ENCODE measurements around the gene CFAP77.
A peak's percentile ranks its signal among the peaks of the same experiment; 100 is the strongest.
"Not testable (repeated sequence)": the region's sequence is repeated elsewhere in the genome, so short reads cannot be mapped to it uniquely, and the experiment has no call there.

Gene CFAP77

GRCh38 chr9:132562306-132562573, 152.2 kb downstream of the CFAP77 start:
- H3K4ac ChIP-seq (ENCODE audit: low read depth, low read length) = no peak overlapping the region
- no peak for DNase-seq
- no CpG with 5 or more reads among the region's 4 CpGs for WGBS (ENCODE audit: extremely low coverage, insufficient coverage, low lambda C conversion rate)
- H4K8ac ChIP-seq (ENCODE audit: low read depth, low read length) = no peak overlapping the region
- H3K9ac ChIP-seq (ENCODE audit: low read length) = no peak overlapping the region
- no peak overlapping the region for H3K4me2 ChIP-seq (ENCODE audit: low read length)
- H3K18ac ChIP-seq (ENCODE audit: low read length) = no peak overlapping the region
- H4K5ac ChIP-seq (ENCODE audit: low read length) = no peak overlapping the region
- H3K56ac ChIP-seq (ENCODE audit: low read length) = no peak overlapping the region
- H3K4me1 ChIP-seq (ENCODE audit: control insufficient read depth, low read depth, low read length) = no peaks in the 10 kb centered on the region
- no peaks in the 10 kb centered on the region for H3K79me2 ChIP-seq (ENCODE audit: control insufficient read depth, insufficient read depth, low read length)
- H2AK5ac ChIP-seq (ENCODE audit: low read length) = no peak overlapping the region
- no peak overlapping the region for H2BK120ac ChIP-seq (ENCODE audit: low read depth, low read length)
- H3K27me3 ChIP-seq (ENCODE audit: insufficient read depth, low read length, poor library complexity) = no peaks in the 10 kb centered on the region
- no peaks in the 10 kb centered on the region for H3K79me1 ChIP-seq (ENCODE audit: low read length)
- H3K23ac ChIP-seq (ENCODE audit: low read length) = no peak overlapping the region
- no peak overlapping the region for H3K4me3 ChIP-seq (ENCODE audit: low read length)
- no peak overlapping the region for H2BK15ac ChIP-seq (replicated peaks; ENCODE audit: low read depth)
- no peaks in the 10 kb centered on the region for H3K36me3 ChIP-seq (ENCODE audit: control insufficient read depth, insufficient read depth, low read length)
- no peak overlapping the region for H3K27ac ChIP-seq (ENCODE audit: low read depth, low read length)
- no peak overlapping the region for H2BK5ac ChIP-seq (ENCODE audit: low read length)

DNA sequence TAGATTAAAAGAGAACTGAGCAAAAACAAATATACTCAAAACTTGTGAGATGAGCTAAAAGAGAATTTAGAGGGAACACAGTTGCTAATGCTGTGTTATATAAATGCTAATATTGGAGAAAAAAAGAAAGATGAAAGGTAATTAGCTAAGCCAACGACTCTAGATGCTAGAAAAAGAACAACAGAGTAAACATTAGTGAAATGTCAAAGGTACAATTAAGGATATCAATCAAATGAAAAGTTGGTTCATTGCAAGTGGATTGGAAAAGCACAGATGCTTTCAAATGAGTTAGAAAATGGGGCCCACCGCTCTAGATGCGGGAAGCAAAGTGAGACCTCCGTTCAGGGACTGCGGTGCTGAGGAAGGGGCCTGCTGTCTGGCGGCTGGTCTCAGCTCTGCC, 154.5 kb downstream of the CFAP77 start:
- Histone ChIP-seq H3K18ac (ENCODE audit: low read length) (no peak overlapping the region), H4K8ac (ENCODE audit: low read depth, low read length) (no peak overlapping the region), H3K23ac (ENCODE audit: low read length) (no peak overlapping the region), H3K4me1 (ENCODE audit: control insufficient read depth, low read depth, low read length) (no peaks in the 10 kb centered on the region), H3K79me1 (ENCODE audit: low read length) (no peaks in the 10 kb centered on the region), H3K4me2 (ENCODE audit: low read length) (no peak overlapping the region), H2BK15ac (replicated peaks; ENCODE audit: low read depth) (no peak overlapping the region), H3K9ac (ENCODE audit: low read length) (no peak overlapping the region), H2BK120ac (ENCODE audit: low read depth, low read length) (no peak overlapping the region), H2AK5ac (ENCODE audit: low read length) (no peak overlapping the region), H3K27me3 (ENCODE audit: insufficient read depth, low read length, poor library complexity) (no peaks in the 10 kb centered on the region), H3K36me3 (ENCODE audit: control insufficient read depth, insufficient read depth, low read length) (no peaks in the 10 kb centered on the region), H3K79me2 (ENCODE audit: control insufficient read depth, insufficient read depth, low read length) (no peaks in the 10 kb centered on the region), H3K27ac (ENCODE audit: low read depth, low read length) (no peak overlapping the region), H3K4ac (ENCODE audit: low read depth, low read length) (no peak overlapping the region), H2BK5ac (ENCODE audit: low read length) (no peak overlapping the region), H4K5ac (ENCODE audit: low read length) (no peak overlapping the region), H3K4me3 (ENCODE audit: low read length) (no peak overlapping the region), H3K56ac (ENCODE audit: low read length) (no peak overlapping the region)
- DNase-seq = no peak
- WGBS (ENCODE audit: extremely low coverage, insufficient coverage, low lambda C conversion rate) = no CpG with 5 or more reads among the region's 6 CpGs

DNA sequence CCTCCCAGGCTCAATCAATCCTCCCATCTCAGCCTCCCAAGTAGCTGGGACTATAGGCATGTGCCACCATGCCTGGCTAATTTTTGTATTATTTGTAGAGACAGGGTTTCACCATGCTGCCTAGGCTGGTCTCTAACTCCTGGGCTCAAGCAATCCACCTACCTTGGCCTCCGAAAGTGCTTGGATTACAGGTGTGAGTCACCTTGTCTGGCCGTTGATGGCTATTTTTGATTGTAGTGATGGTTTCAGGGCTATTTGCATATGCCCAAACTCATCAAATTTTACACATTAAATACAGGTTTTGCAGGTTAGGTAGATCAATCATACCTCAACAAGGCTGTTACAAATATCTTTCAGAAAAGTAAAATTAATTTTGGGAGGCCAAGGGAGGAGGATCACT, 158.8 kb downstream of the CFAP77 start:
- H3K27me3 ChIP-seq (ENCODE audit: insufficient read depth, low read length, poor library complexity) = not testable (repeated sequence)
- no CpG with 5 or more reads among the region's 2 CpGs for WGBS (ENCODE audit: extremely low coverage, insufficient coverage, low lambda C conversion rate)

DNA sequence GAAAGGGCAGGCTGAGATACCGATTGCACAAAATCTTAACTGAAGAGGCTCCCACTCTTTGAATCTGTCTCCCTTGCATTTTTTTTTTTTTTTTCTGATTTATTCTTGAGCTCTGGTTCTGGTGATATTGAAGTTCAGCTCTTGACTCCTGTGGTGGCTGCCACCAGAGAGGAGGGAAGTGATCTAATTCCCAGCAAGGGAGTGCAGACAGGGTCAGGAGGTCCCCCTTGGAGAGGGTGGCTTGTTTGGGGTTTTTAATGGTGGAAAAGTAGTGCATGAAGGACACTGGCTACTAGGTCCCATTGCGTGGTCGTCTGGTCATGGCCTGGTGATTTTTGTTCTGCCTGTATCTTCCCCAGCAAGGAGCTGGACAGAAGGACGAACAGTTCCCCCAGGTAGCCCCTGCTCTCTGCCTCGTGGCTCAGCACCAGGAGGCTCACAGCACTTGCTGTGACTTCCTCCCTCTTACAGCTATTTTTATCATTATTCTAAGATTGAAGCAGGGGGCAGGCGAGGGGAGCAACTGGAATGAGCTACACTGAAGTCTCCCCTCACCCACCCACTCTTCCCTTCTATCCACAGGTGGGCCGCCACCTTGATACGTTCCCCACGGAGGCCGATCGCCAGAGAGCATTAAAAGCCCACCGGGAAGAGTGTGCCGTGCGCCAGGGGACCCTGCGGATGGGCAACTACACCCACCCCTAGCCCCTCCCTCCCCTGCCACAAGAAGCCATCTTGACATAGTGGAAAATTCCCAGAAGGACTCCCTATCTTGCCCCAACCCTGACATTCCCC, 162.0 kb downstream of the CFAP77 start:
- no peak for DNase-seq
- no peak overlapping the region for H2BK5ac ChIP-seq (ENCODE audit: low read length)
- H2AK5ac ChIP-seq (ENCODE audit: low read length) = no peak overlapping the region
- H3K4ac ChIP-seq (ENCODE audit: low read depth, low read length) = no peak overlapping the region
- H2BK120ac ChIP-seq (ENCODE audit: low read depth, low read length) = no peak overlapping the region
- no peak overlapping the region for H3K4me2 ChIP-seq (ENCODE audit: low read length)
- H3K27ac ChIP-seq (ENCODE audit: low read depth, low read length) = no peak overlapping the region
- H3K56ac ChIP-seq (ENCODE audit: low read length) = no peak overlapping the region
- no peak overlapping the region for H3K9ac ChIP-seq (ENCODE audit: low read length)
- no peak overlapping the region for H3K4me3 ChIP-seq (ENCODE audit: low read length)
- H3K23ac ChIP-seq (ENCODE audit: low read length) = no peak overlapping the region
- H2BK15ac ChIP-seq (replicated peaks; ENCODE audit: low read depth) = no peak overlapping the region
- H3K79me1 ChIP-seq (ENCODE audit: low read length) = no peaks in the 10 kb centered on the region
- no peak overlapping the region for H4K8ac ChIP-seq (ENCODE audit: low read depth, low read length)
- H3K79me2 ChIP-seq (ENCODE audit: control insufficient read depth, insufficient read depth, low read length) = no peaks in the 10 kb centered on the region
- H3K36me3 ChIP-seq (ENCODE audit: control insufficient read depth, insufficient read depth, low read length) = no peaks in the 10 kb centered on the region
- WGBS (ENCODE audit: extremely low coverage, insufficient coverage, low lambda C conversion rate) = no CpG with 5 or more reads among the region's 15 CpGs
- H4K5ac ChIP-seq (ENCODE audit: low read length) = no peak overlapping the region
- no peak overlapping the region for H3K18ac ChIP-seq (ENCODE audit: low read length)
- no peaks in the 10 kb centered on the region for H3K4me1 ChIP-seq (ENCODE audit: control insufficient read depth, low read depth, low read length)
- peaks cover 3% of the 10 kb centered on the region for H3K27me3 ChIP-seq (ENCODE audit: insufficient read depth, low read length, poor library complexity)

More for the DNA sequence above, 158.8 kb downstream of the CFAP77 start:
- not testable (repeated sequence) for H3K4ac ChIP-seq (ENCODE audit: low read depth, low read length); H2BK120ac ChIP-seq (ENCODE audit: low read depth, low read length); H2BK5ac ChIP-seq (ENCODE audit: low read length); H3K36me3 ChIP-seq (ENCODE audit: control insufficient read depth, insufficient read depth, low read length); H3K56ac ChIP-seq (ENCODE audit: low read length); H3K4me3 ChIP-seq (ENCODE audit: low read length); H3K79me2 ChIP-seq (ENCODE audit: control insufficient read depth, insufficient read depth, low read length); H2AK5ac ChIP-seq (ENCODE audit: low read length); H3K4me2 ChIP-seq (ENCODE audit: low read length); H3K79me1 ChIP-seq (ENCODE audit: low read length); H3K23ac ChIP-seq (ENCODE audit: low read length); H3K4me1 ChIP-seq (ENCODE audit: control insufficient read depth, low read depth, low read length); H2BK15ac ChIP-seq (replicated peaks; ENCODE audit: low read depth); H4K5ac ChIP-seq (ENCODE audit: low read length); DNase-seq; H4K8ac ChIP-seq (ENCODE audit: low read depth, low read length); H3K18ac ChIP-seq (ENCODE audit: low read length); H3K9ac ChIP-seq (ENCODE audit: low read length); H3K27ac ChIP-seq (ENCODE audit: low read depth, low read length)

GRCh38 chr9:132572921-132573320, 162.9 kb downstream of the CFAP77 start:
- Histone ChIP-seq H3K79me2 (ENCODE audit: control insufficient read depth, insufficient read depth, low read length) (no peaks in the 10 kb centered on the region), H4K5ac (ENCODE audit: low read length) (no peak overlapping the region), H3K27ac (ENCODE audit: low read depth, low read length) (no peak overlapping the region), H2BK120ac (ENCODE audit: low read depth, low read length) (no peak overlapping the region), H3K23ac (ENCODE audit: low read length) (no peak overlapping the region), H3K36me3 (ENCODE audit: control insufficient read depth, insufficient read depth, low read length) (no peaks in the 10 kb centered on the region), H3K4me1 (ENCODE audit: control insufficient read depth, low read depth, low read length) (no peaks in the 10 kb centered on the region), H3K4me2 (ENCODE audit: low read length) (no peak overlapping the region), H3K4me3 (ENCODE audit: low read length) (no peak overlapping the region), H3K18ac (ENCODE audit: low read length) (no peak overlapping the region), H3K79me1 (ENCODE audit: low read length) (no peaks in the 10 kb centered on the region), H3K4ac (ENCODE audit: low read depth, low read length) (no peak overlapping the region), H2AK5ac (ENCODE audit: low read length) (no peak overlapping the region), H4K8ac (ENCODE audit: low read depth, low read length) (no peak overlapping the region), H2BK5ac (ENCODE audit: low read length) (no peak overlapping the region), H3K56ac (ENCODE audit: low read length) (no peak overlapping the region), H2BK15ac (replicated peaks; ENCODE audit: low read depth) (no peak overlapping the region), H3K9ac (ENCODE audit: low read length) (no peak overlapping the region), H3K27me3 (ENCODE audit: insufficient read depth, low read length, poor library complexity) (peaks cover 8% of the 10 kb centered on the region)
- no CpG with 5 or more reads among the region's 8 CpGs for WGBS (ENCODE audit: extremely low coverage, insufficient coverage, low lambda C conversion rate)
- DNase-seq = peak; percentile 68

GRCh38 chr9:132575005-132575609, 165.1 kb downstream of the CFAP77 start:
- Histone ChIP-seq H3K4me1 (ENCODE audit: control insufficient read depth, low read depth, low read length) (no peaks in the 10 kb centered on the region), H2BK15ac (replicated peaks; ENCODE audit: low read depth) (no peak overlapping the region), H3K9ac (ENCODE audit: low read length) (no peak overlapping the region), H3K4ac (ENCODE audit: low read depth, low read length) (no peak overlapping the region), H3K18ac (ENCODE audit: low read length) (no peak overlapping the region), H2BK5ac (ENCODE audit: low read length) (no peak overlapping the region), H4K5ac (ENCODE audit: low read length) (no peak overlapping the region), H3K36me3 (ENCODE audit: control insufficient read depth, insufficient read depth, low read length) (no peaks in the 10 kb centered on the region), H2BK120ac (ENCODE audit: low read depth, low read length) (no peak overlapping the region), H3K27me3 (ENCODE audit: insufficient read depth, low read length, poor library complexity) (peaks cover 28% of the 10 kb centered on the region), H3K23ac (ENCODE audit: low read length) (no peak overlapping the region), H4K8ac (ENCODE audit: low read depth, low read length) (no peak overlapping the region), H3K4me3 (ENCODE audit: low read length) (no peak overlapping the region), H3K79me2 (ENCODE audit: control insufficient read depth, insufficient read depth, low read length) (no peaks in the 10 kb centered on the region), H3K27ac (ENCODE audit: low read depth, low read length) (no peak overlapping the region), H3K4me2 (ENCODE audit: low read length) (no peak overlapping the region), H3K79me1 (ENCODE audit: low read length) (no peaks in the 10 kb centered on the region), H2AK5ac (ENCODE audit: low read length) (no peak overlapping the region), H3K56ac (ENCODE audit: low read length) (no peak overlapping the region)
- no CpG with 5 or more reads among the region's 16 CpGs for WGBS (ENCODE audit: extremely low coverage, insufficient coverage, low lambda C conversion rate)
- peak; percentile 85 for DNase-seq
